T47D (cell line): ENCODE results near the gene GAS2.

Experiments used
- DNase-seq, 2 experiments: peaks; one replicate each; pipeline versions ENCODE4 v3.0.0 to v3.0.0-alpha.2; 2011 to 2012; ENCODE audit warnings: low read depth in 1 of 2, low spot score in 1 of 2
- JUND ChIP-seq: IDR thresholded peaks from 2 replicates; pipeline ENCODE4 v1.6.1; 2012; ENCODE audit warnings: low read depth
- in situ Hi-C: cut with HindIII; loops from 2 replicates; pipeline ENCODE4 v1.10.0; 2016; ENCODE audit warnings: low sequenced_read_pairs, low pct_unique_long_range_greater_than_20kb

Gene GAS2

DNA sequence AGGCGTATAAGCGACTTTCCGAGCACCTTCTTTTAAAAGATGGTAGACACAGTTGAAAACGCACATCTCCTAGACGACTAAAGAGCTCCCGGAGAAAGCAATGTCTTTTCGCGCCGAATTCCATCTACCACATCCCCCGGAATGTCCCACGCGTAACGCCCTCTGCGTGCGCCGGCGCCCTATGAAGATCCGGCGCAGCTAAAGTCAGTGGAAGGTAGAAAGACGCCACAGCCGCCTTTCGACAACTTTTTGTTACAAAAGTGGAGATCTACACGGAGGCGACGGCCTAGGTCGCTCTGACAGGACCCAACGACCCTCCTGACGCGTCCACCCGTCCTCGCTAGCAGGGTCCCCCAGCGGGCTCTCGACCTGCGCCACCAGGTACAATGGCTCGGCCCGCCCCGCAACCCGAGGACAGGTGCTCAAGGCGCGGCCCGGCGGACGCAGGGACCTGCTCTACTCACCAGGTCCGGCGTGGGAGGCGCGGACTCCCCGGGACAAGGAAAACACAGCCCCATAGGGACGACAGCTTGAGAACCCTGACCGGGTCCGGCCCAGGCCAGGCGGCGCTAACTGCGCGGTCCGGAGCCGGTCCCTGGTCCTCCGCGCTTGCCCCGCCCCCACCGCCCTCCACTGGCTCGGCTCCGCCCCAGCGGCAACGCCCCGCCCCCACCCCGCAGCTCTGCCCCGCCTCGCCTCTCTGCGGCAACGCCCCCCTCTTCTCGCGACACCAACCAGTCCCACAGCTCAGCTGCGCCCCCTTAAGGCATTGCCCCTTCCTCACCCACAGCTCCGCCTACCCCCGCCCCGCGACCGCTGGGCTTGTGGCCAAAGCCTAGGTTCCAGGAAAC is 163.0 kb downstream of the GAS2 start, which contains the start of gene SVIP:
SVIP (minus strand) TSS at position 571 of the 851 bp plus-strand sequence; CDS start at position 518, 53 bp downstream.
- DNase-seq, result peak; percentile 62 to 98
- no peak for TF ChIP-seq JUND
- in situ Hi-C loops, result no loop called here

GRCh38 chr11:22830082-22830414 is 163.6 kb downstream of the GAS2 start:
- in situ Hi-C loops, result no loop called here
- TF ChIP-seq JUND, result no peak
- DNase-seq, result no peak

- no peak for DNase-seq
- no peak for TF ChIP-seq JUND
- in situ Hi-C loops, result no loop called here
These were observed 166.1 kb downstream of the GAS2 start for GRCh38 chr11:22832315-22833015.

GRCh38 chr11:22846726-22847125 is 180.3 kb downstream of the GAS2 start:
- DNase-seq, result no peak
- in situ Hi-C loops, result no loop called here
- TF ChIP-seq JUND, result no peak

DNA sequence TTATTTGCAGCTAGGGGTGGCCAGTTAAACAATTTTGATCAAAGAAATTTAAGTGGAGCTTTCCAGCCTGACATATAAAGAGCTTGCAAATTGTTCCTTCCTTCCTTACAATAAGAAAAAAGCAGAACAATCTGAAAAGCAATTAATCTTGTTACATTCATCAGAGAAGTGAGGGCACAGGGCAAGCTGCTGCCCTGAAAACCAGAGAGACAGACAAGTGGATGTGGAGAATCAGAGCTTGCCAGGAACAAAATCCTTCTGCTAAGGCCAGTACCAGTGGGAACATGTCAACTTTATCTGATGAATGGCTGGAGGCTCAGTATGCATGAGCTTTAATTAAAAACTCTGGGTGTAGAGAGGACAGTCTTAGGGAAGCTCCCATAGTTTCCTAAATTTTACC is 185.1 kb downstream of the GAS2 start:
- DNase-seq, result no peak
- in situ Hi-C loops, result no loop called here
- TF ChIP-seq JUND, result no peak

- TF ChIP-seq JUND, result no peak
- DNase-seq, result no peak
- in situ Hi-C loops, result no loop called here
These were observed 193.3 kb downstream of the GAS2 start for GRCh38 chr11:22859756-22860155.

- no peak for TF ChIP-seq JUND
- DNase-seq, result no peak
These were observed 193.8 kb downstream of the GAS2 start, which contains the start of gene CCDC179 for GRCh38 chr11:22860241-22860640. Gene CCDC179 (minus strand): TSS chr11:22860474. CDS start chr11:22860421, 53 bp downstream.

More at GRCh38 chr11:22860241-22860640, 193.8 kb downstream of the GAS2 start, which contains the start of gene CCDC179:
- in situ Hi-C loops, result no loop called here
